Endothelial cell of hepatic sinusoid (primary cell): ENCODE results near the gene AGTPBP1.
"Not testable (repeated sequence)": the region's sequence is repeated elsewhere in the genome, so short reads cannot be mapped to it uniquely, and the experiment has no call there.

ENCODE experiments used
- in situ Hi-C: cut with HindIII; loops from 2 replicates; pipeline ENCODE4 v1.10.0; 2017; ENCODE audit warnings: low sequenced_read_pairs

Gene AGTPBP1

GRCh38 chr9:85723215-85723614 is 18.5 kb downstream of the AGTPBP1 start:
- in situ Hi-C loops: no loop called here

DNA sequence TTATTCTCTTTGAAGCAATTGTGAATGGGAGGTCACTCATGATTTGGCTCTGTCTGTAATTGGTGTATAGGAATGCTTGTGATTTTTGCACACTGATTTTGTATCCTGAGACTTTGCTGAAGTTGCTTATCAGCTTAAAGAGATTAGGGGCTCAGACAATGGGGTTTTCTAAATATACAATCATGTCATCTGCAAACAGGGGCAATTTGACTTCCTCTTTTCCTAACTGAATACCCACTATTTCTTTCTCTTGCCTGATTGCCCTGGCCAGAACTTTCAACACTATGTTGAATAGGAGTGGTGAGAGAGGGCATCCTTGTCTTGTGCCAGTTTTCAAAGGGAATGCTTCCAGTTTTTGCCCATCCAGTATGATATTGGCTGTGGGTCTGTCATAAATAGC is 22.3 kb downstream of the AGTPBP1 start:
- in situ Hi-C loops: not testable (repeated sequence)

DNA sequence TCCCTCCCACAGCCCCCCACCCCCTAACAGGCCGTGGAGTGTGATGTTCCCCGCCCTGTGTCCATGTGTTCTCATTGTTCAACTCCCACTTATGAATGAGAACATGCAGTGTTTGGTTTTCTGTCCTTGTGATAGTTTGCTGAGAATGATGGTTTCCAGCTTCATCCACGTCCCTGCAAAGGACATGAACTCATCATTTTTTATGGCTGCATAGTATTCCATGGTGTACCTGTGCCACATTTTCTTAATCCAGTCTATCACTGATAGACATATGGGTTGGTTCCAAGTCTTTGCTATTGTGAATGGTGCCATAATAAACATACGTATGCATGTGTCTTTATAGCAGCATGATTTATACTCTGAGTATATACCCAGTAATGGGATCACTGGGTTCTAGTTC is 23.9 kb downstream of the AGTPBP1 start:
- in situ Hi-C loops: not testable (repeated sequence)

- in situ Hi-C loops: no loop called here
These were observed 24.5 kb downstream of the AGTPBP1 start for GRCh38 chr9:85717220-85717619.

- in situ Hi-C loops: no loop called here
These were observed 25.5 kb downstream of the AGTPBP1 start for GRCh38 chr9:85716031-85716877.

DNA sequence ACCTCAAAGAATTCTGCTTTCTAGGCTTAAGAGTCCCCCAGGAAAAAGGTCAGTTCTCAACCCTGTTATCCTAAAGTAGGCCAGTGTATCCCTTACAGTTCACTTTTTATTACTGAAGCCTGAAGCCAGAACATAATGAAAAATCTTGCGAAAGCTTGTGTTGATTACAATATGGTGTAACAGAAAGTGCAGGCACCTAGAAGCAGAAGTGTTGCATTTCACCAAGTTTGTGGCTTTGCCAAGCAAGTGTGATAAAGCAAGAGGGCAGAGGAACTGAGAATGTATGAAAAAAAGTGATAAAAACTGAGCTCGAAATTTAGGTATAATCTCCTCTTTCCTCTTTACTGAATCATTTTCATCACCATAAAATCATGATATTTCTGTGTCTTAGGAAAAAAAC is 26.2 kb downstream of the AGTPBP1 start:
- in situ Hi-C loops: no loop called here

- in situ Hi-C loops: no loop called here
These were observed 27.9 kb downstream of the AGTPBP1 start for GRCh38 chr9:85713897-85714296.

DNA sequence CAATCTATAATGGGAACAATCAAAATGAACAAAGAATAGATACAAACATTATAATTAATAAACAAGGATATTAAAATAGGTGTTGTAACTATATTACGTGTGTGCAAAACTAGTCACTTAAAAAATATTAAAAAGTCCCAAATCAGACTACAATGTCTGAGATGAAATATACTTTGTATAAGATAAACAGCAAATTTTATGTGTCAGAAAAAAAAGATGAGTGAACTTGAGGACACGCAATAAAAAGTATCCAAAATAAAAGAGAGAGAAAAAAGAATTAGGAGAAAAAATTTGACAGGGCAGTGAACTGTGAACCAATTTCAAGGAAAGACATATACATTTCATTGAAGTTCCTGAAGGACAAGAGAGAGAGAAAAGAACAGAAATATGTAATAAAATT is 37.0 kb downstream of the AGTPBP1 start:
- in situ Hi-C loops: no loop called here

GRCh38 chr9:85703398-85703797 is 38.4 kb downstream of the AGTPBP1 start:
- in situ Hi-C loops: no loop called here

DNA sequence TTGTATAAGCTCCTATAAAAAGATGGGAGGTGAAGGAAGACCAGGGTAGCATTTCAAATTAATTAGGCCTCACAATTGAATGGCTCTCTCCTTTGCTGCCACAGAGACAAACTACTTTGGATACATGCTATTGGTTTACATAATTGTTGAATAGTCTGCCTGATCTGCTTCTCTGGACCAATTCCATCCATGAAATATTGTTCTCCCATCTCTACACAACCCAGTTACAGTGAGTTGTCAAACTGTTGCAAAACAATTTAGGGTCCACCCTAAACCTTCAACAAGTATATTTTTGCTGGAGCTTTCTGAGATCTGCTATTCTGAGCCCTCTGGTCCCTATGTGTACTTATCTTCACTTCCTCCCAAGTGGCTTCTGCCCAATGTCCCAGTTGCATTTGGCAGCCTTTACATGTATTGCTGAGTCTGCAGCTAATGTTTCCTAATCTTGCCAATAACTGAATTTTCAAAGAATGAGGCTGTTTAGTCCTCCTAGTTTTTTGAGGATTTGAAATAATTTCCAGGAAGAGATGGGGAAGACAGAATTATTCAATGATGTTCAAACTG is 38.9 kb downstream of the AGTPBP1 start:
- in situ Hi-C loops: no loop called here

- in situ Hi-C loops: no loop called here
These were observed 39.6 kb downstream of the AGTPBP1 start for GRCh38 chr9:85702191-85702590.

DNA sequence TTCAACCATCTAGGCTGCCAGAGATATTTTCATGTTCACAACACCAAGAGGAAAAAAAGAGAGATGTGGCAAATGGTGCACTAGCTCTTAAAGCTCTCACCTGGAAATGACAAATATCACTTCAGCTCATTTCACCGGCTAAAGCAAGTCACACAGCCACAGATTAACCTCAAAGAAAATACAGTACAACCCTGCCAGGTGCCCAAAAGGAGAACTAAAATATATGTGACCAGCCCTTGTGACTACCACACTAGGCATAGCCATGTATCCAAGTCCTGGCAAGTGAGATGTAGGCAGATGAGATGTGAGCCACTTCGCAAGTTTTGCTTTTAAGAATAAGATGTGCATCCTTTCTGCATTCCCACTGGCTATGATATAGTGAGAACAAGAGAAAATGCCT is 41.4 kb downstream of the AGTPBP1 start:
- in situ Hi-C loops: no loop called here

DNA sequence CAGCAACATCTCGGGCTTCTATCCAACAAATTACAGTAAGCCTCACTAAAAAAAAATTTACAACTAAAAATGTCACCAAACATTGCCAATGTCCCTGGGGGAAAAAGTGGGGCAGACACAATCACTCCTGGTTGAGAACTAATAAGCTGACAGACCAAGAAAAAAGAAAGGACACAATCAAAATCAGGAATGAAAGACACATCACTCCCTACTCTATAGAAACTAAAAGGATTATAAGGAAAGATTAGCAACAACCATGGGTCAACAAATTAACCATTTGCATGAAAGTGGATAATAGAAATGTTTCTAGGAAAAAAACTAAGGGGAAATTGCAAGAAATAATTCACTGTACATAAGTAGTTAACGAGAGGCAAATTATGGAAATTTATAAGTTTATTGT is 53.4 kb downstream of the AGTPBP1 start:
- in situ Hi-C loops: no loop called here

DNA sequence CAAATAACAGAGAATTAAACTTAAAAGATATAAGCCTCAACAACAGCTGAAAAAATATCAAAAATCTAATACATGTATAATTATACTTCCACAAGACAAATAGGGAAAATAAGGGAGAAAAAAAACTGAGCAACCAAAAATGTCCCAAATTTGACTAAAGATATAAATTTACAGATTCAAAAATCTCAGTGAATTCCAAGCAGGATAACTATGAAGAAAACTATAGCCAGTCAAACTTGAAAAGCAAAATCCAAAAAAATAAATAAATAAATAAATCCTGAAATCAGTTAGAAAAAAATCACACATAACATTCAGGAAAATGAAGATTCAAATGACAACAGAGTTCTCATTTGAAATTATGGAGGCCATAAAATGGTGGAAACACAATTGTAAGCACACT is 56.7 kb downstream of the AGTPBP1 start:
- in situ Hi-C loops: no loop called here

GRCh38 chr9:85676790-85677189 is 65.0 kb downstream of the AGTPBP1 start:
- in situ Hi-C loops: no loop called here

DNA sequence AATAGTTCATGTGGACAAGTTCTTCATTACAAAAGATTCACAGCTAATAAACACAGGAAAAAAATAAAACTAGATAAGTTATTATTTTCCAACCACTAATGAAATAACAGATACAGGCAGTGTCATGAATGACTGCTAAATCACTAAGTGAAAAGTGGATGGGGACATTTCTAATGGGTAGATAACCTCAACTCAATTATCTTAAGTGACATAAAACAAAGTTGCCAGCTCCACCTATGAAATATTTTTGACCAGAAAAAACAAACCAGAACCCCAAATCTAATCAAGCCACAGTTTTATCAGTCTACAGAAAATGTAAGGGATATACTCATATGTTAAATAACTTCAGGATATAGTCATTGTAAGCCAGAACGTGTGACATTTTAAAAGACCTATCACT is 74.4 kb downstream of the AGTPBP1 start:
- in situ Hi-C loops: no loop called here

GRCh38 chr9:85666086-85666485 is 75.7 kb downstream of the AGTPBP1 start:
- in situ Hi-C loops: no loop called here

- in situ Hi-C loops: no loop called here
These were observed 79.2 kb downstream of the AGTPBP1 start for GRCh38 chr9:85662573-85662972.

GRCh38 chr9:85658716-85659115 is 83.0 kb downstream of the AGTPBP1 start:
- in situ Hi-C loops: no loop called here

GRCh38 chr9:85653153-85653552 is 88.6 kb downstream of the AGTPBP1 start:
- in situ Hi-C loops: no loop called here

DNA sequence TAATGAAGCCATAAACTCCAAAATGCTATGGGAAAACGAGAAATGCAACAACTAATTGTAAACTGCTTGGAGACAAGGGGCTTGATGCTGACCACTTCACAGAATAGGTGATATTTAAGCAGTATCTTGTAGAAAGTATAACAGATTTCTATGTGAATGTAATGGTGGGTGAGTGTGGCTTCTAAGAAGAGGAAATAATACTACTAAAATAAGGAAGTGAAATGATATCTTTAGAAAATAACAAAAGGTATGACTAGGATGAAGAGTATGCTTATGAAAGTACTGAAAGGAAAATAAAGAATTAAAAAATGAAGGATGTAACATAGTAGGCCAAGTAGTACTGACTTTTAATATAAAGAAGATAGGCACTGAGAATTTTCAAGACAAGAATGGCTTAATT is 94.2 kb downstream of the AGTPBP1 start:
- in situ Hi-C loops: no loop called here

DNA sequence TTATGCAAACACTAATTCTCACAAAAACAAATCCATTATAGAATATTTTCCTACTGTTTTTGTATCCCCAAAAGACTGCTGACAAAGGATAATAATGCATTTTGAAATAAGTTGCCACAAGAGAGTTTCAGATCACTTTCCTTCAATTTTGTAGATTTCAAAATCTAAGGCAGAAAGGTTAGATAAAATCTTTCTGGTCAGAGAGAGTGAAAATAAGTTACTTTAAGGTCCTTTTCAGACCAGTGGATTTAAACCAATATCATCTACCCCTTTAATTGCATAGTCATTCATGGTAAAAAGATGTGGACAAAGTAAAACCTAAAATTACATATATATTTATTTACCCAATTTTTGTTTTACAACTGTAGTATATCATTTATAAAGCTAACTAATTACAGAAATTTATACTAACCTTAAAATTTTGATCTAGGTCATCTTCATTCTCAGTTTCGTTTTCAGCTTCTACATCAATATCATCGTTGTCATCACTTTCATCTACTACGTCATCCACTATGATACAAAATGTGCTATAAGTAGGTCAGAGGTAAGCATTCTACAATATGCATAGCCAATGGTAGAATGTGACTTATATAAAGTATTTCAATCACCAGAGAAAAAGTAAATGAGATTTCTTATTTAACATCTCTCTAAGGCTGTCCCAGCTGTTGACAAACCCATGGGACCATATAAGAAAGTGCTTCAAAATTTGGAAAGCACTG is 95.7 kb downstream of the AGTPBP1 start:
- in situ Hi-C loops: no loop called here
